Trophoblast cell (in vitro differentiated cells and primary cell): ENCODE measurements around the gene MRPL34.

Source experiments
- DNase-seq, 2 donors: peaks; one replicate each; pipeline ENCODE4 v3.0.0-alpha.2; 2016
- H2AFZ ChIP-seq: 2 replicates; pipeline ENCODE4 v1.6.1; 2013; ENCODE audit warnings: low read length, moderate library complexity, mild to moderate bottlenecking; ENCODE audit not compliant: insufficient read depth, poor library complexity
- H2AK5ac ChIP-seq: 2 replicates; pipeline ENCODE4 v1.6.1; 2013; ENCODE audit warnings: mild to moderate bottlenecking, low read length
- H2BK120ac ChIP-seq: 2 replicates; pipeline ENCODE4 v1.6.1; 2013; ENCODE audit warnings: low read length, mild to moderate bottlenecking, moderate library complexity; ENCODE audit not compliant: insufficient read depth, poor library complexity
- H2BK12ac ChIP-seq: 2 replicates; pipeline ENCODE4 v1.6.1; 2013; ENCODE audit warnings: mild to moderate bottlenecking, low read length, moderate library complexity
- H2BK5ac ChIP-seq: 2 replicates; pipeline ENCODE4 v1.6.1; 2013; ENCODE audit warnings: low read length, low read depth, moderate library complexity, mild to moderate bottlenecking; ENCODE audit not compliant: poor library complexity
- H3K14ac ChIP-seq: 2 replicates; pipeline ENCODE4 v1.6.1; 2013; ENCODE audit warnings: mild to moderate bottlenecking, low read length
- H3K18ac ChIP-seq: 2 replicates; pipeline ENCODE4 v1.6.1; 2013; ENCODE audit warnings: mild to moderate bottlenecking, low read length
- H3K23ac ChIP-seq: 2 replicates; pipeline ENCODE4 v1.6.1; 2013; ENCODE audit warnings: low read length
- H3K27ac ChIP-seq: 2 replicates; pipeline ENCODE4 v1.5.1; 2013; ENCODE audit warnings: low read depth, mild to moderate bottlenecking, inconsistent platforms, low read length, moderate library complexity
- H3K27me3 ChIP-seq: 2 replicates; pipeline ENCODE4 v1.6.1; 2013; ENCODE audit warnings: inconsistent platforms, mild to moderate bottlenecking, low read length, moderate library complexity; ENCODE audit not compliant: insufficient read depth
- H3K36me3 ChIP-seq, 2 experiments: 1 replicate in 1 of 2; 2 replicates in 1 of 2; pipeline ENCODE4 v1.6.1; 2013; ENCODE audit warnings: low read length in 2 of 2, mild to moderate bottlenecking in 2 of 2, moderate library complexity in 1 of 2; ENCODE audit not compliant: insufficient read depth in 2 of 2, control insufficient read depth in 1 of 2
- H3K4ac ChIP-seq: 2 replicates; pipeline ENCODE4 v1.6.1; 2013; ENCODE audit warnings: low read depth, mild to moderate bottlenecking, low read length, moderate library complexity
- H3K4me1 ChIP-seq, 2 experiments: 1 replicate in 1 of 2; 2 replicates in 1 of 2; pipeline ENCODE4 v1.6.1; 2013; ENCODE audit warnings: low read length in 2 of 2, mild to moderate bottlenecking in 2 of 2, moderate library complexity in 1 of 2; ENCODE audit not compliant: insufficient read depth in 2 of 2, control insufficient read depth in 1 of 2
- H3K4me2 ChIP-seq: 2 replicates; pipeline ENCODE4 v1.6.1; 2013; ENCODE audit warnings: inconsistent platforms, mild to moderate bottlenecking, low read length, moderate library complexity
- H3K4me3 ChIP-seq: 2 replicates; pipeline ENCODE4 v1.5.1; 2013; ENCODE audit warnings: mild to moderate bottlenecking, low read depth, low read length, inconsistent platforms
- H3K79me1 ChIP-seq: one replicate; pipeline ENCODE4 v1.6.1; 2013; ENCODE audit warnings: low read length
- H3K79me2 ChIP-seq: 2 replicates; pipeline ENCODE4 v1.6.1; 2013; ENCODE audit warnings: low read length, mild to moderate bottlenecking; ENCODE audit not compliant: control insufficient read depth, insufficient read depth, poor library complexity
- H3K9ac ChIP-seq: 2 replicates; pipeline ENCODE4 v1.6.1; 2013; ENCODE audit warnings: mild to moderate bottlenecking, low read length
- H3K9me3 ChIP-seq: 2 replicates; pipeline ENCODE4 v1.6.1; 2013; ENCODE audit warnings: low read depth, mild to moderate bottlenecking, control low read depth, inconsistent platforms, low read length; ENCODE audit not compliant: insufficient read depth
- H4K12ac ChIP-seq: 2 replicates; pipeline ENCODE4 v1.6.1; 2013; ENCODE audit warnings: low read depth, mild to moderate bottlenecking, low read length, moderate library complexity
- H4K8ac ChIP-seq: 2 replicates; pipeline ENCODE4 v1.6.1; 2013; ENCODE audit warnings: low read depth, mild to moderate bottlenecking, low read length, moderate library complexity
- H4K91ac ChIP-seq: one replicate; pipeline ENCODE4 v1.6.1; 2013; ENCODE audit warnings: low read depth, mild to moderate bottlenecking, low read length, moderate library complexity
- WGBS: extraction: QIAGEN DNeasy Blood & Tissue Kit; methylation state at CpG from one replicate; pipeline ENCODE4 v1.1.7; 2013; ENCODE audit warnings: missing lambda C conversion rate; ENCODE audit not compliant: insufficient read length, insufficient coverage; ENCODE audit errors: extremely low coverage; 5-methylcytosine and 5-hydroxymethylcytosine counted together

The MRPL34 gene

GRCh38 chr19:17332677-17333581 is 27.3 kb downstream of the MRPL34 start:
- Histone ChIP-seq H3K27ac (no peak overlapping the region), H3K9ac (no peak overlapping the region), H3K79me1 (peaks cover 30% of the 10 kb centered on the region), H3K4me3 (peak overlapping the region; percentile 7), H4K8ac (no peak overlapping the region), H4K12ac (no peak overlapping the region), H2AK5ac (no peak overlapping the region), H3K23ac (no peak overlapping the region), H3K27me3 (no peaks in the 10 kb centered on the region), H3K9me3 (peaks cover 4% of the 10 kb centered on the region), H3K79me2 (peaks cover 9% of the 10 kb centered on the region), H3K4ac (no peak overlapping the region), H3K14ac (no peak overlapping the region), H3K4me2 (no peak overlapping the region), H3K4me1 (peaks cover 20 to 22% of the 10 kb centered on the region in 2 experiments), H3K18ac (peak overlapping the region; percentile 1), H2BK120ac (no peak overlapping the region), H3K36me3 (peaks cover 2 to 10% of the 10 kb centered on the region in 2 experiments), H4K91ac (no peak overlapping the region), H2BK12ac (no peak overlapping the region), H2BK5ac (no peak overlapping the region), H2AFZ (no peak overlapping the region)
- peak in 1 of 2 donors; percentile 28 for DNase-seq
- no CpG with 5 or more reads among the region's 45 CpGs for WGBS

GRCh38 chr19:17333611-17334413 is 28.1 kb downstream of the MRPL34 start:
- Histone ChIP-seq H4K91ac (peak overlapping the region; percentile 90), H3K9me3 (peaks cover 4% of the 10 kb centered on the region)

GRCh38 chr19:17334414-17335409 is 29.0 kb downstream of the MRPL34 start, which contains the start of gene ANO8:
ANO8 (minus strand) TSS chr19:17334855; CDS start chr19:17334670, 185 bp downstream.
- H4K91ac ChIP-seq, result peak within 1 kb of the TSS; percentile 90
- H3K79me1 ChIP-seq, result peaks cover 26% of the 10 kb centered on the region
- WGBS, result no CpG with 5 or more reads among the region's 86 CpGs
- peak within 1 kb of the TSS; percentile 79 for H3K18ac ChIP-seq
- peak within 1 kb of the TSS; percentile 63 for H2AK5ac ChIP-seq
- peaks cover 4% of the 10 kb centered on the region for H3K9me3 ChIP-seq
- H3K27ac ChIP-seq, result peak within 1 kb of the TSS; percentile 70
- H4K8ac ChIP-seq, result peak within 1 kb of the TSS; percentile 88
- peak within 1 kb of the TSS; percentile 90 for H3K14ac ChIP-seq
- DNase-seq, result peak; percentile 93 to 96
- peak within 1 kb of the TSS; percentile 96 for H2AFZ ChIP-seq
- H3K4me2 ChIP-seq, result peak within 1 kb of the TSS; percentile 90
- H3K36me3 ChIP-seq, result peaks cover 2 to 12% of the 10 kb centered on the region in 2 experiments
- H2BK120ac ChIP-seq, result peak within 1 kb of the TSS; percentile 67
- H3K4me1 ChIP-seq, result peaks cover 19 to 20% of the 10 kb centered on the region in 2 experiments
- peak within 1 kb of the TSS; percentile 89 for H3K4me3 ChIP-seq
- H2BK12ac ChIP-seq, result peak within 1 kb of the TSS; percentile 27
- H3K79me2 ChIP-seq, result peaks cover 5% of the 10 kb centered on the region
- H3K27me3 ChIP-seq, result no peaks in the 10 kb centered on the region
- peak within 1 kb of the TSS; percentile 80 for H3K9ac ChIP-seq
- H3K23ac ChIP-seq, result no peak within 1 kb of the TSS
- peak within 1 kb of the TSS; percentile 68 for H3K4ac ChIP-seq
- H2BK5ac ChIP-seq, result peak within 1 kb of the TSS; percentile 58
- peak within 1 kb of the TSS; percentile 73 for H4K12ac ChIP-seq

More at GRCh38 chr19:17333611-17334413, 28.1 kb downstream of the MRPL34 start:
- H3K79me2 ChIP-seq, result peaks cover 5% of the 10 kb centered on the region
- H3K27ac ChIP-seq, result peak overlapping the region; percentile 70
- H4K8ac ChIP-seq, result peak overlapping the region; percentile 88
- peak overlapping the region; percentile 96 for H2AFZ ChIP-seq
- peak in 1 of 2 donors; percentile 15 for DNase-seq
- peak overlapping the region; percentile 19 for H3K18ac ChIP-seq
- H2BK120ac ChIP-seq, result peak overlapping the region; percentile 64
- peaks cover 2 to 10% of the 10 kb centered on the region in 2 experiments for H3K36me3 ChIP-seq
- H3K4me1 ChIP-seq, result peaks cover 24 to 25% of the 10 kb centered on the region in 2 experiments
- peaks cover 26% of the 10 kb centered on the region for H3K79me1 ChIP-seq
- H3K9ac ChIP-seq, result no peak overlapping the region
- peak overlapping the region; percentile 90 for H3K14ac ChIP-seq
- peak overlapping the region; percentile 20 for H4K12ac ChIP-seq
- no peaks in the 10 kb centered on the region for H3K27me3 ChIP-seq
- H3K4me3 ChIP-seq, result peak overlapping the region; percentile 89
- H2BK5ac ChIP-seq, result no peak overlapping the region
- H3K4me2 ChIP-seq, result peak overlapping the region; percentile 90
- peak overlapping the region; percentile 63 for H2AK5ac ChIP-seq
- no CpG with 5 or more reads among the region's 52 CpGs for WGBS
- peak overlapping the region; percentile 25 for H2BK12ac ChIP-seq
- no peak overlapping the region for H3K23ac ChIP-seq
- H3K4ac ChIP-seq, result peak overlapping the region; percentile 6
